Measurements from ENCODE around the gene KRCC1. TPM values are rescaled to one million over a fixed set of nuclear protein-coding genes. Genes with fewer than 3 reads are reported as not detected.

KRCC1 gene
- total and polyA plus RNA-seq, 9 of the 15 experiments (the other 6 are each of a cell fraction or from before 2014, with no cell fraction given) = 1.9 to 6.0 (median 2.2) TPM

DNA sequence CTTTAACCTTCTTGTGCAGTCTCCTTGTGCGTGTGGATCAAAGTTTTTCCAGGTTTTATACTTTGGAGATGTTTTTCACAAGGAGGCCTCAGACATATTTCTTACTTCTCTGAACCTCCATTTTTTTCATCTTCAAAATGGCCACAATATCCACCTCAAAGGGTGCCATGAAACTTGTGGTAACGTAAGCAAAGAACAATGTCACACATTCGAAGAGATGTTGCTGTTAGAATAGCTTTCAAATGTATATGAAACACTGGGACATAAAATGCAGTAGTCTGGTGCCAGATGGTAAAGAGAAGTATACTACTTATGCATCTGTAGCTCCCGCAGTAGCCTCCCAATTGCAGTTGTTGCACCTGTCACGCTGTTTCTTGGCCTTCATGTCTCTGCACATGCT is 2.6 kb upstream of the KRCC1 start:
- H3K4me3 ChIP-seq = no peak overlapping the region
- DNase-seq (ENCODE audit: extremely low read depth in 1 of 4, low spot score in 3 of 4) (no peak), ATAC-seq (no peak), FAIRE-seq (no peak)
- peaks cover 37 to 60% of the 10 kb centered on the region in 2 experiments for H3K4me1 ChIP-seq (replicated peaks in 1 of 2; ENCODE audit: control insufficient read depth in 2 of 2, insufficient read depth in 2 of 2, low read length in 2 of 2)
- peak overlapping the region; percentile 95 for H3K27ac ChIP-seq (ENCODE audit: extremely low read depth, low read depth, low read length)
- H3K79me2 ChIP-seq (ENCODE audit: control insufficient read depth, insufficient read depth, low read length) = peaks cover 30% of the 10 kb centered on the region
- intact Hi-C loops (cut with micrococcal nuclease) (no loop called here), in situ Hi-C loops (cut with MboI) (loop anchor here (5.0 kb wide), 1 partner anchor 99 kb away; no protein-coding TSS in a partner anchor)
- no peaks in the 10 kb centered on the region for H3K36me3 ChIP-seq (ENCODE audit: control insufficient read depth, insufficient read depth, low read length)
- H3K9me1 ChIP-seq (ENCODE audit: control insufficient read depth, insufficient read depth, low read length) = no peaks in the 10 kb centered on the region
- no TSS peak for BruUV-seq (replicated peaks)
- CTCF ChIA-PET (ENCODE audit: low intra/inter-chr PET ratio) = no interaction called here
- no peaks in the 10 kb centered on the region for H3K9me3 ChIP-seq (replicated peaks; ENCODE audit: control insufficient read depth, insufficient read depth, low read depth, low read length)
- H3K9ac ChIP-seq (ENCODE audit: insufficient read depth in 1 of 2, low read depth in 2 of 2, low read length in 2 of 2) = no peak overlapping the region; a peak in 1 of 4 replicates
- TF ChIP-seq, protein P1, sequence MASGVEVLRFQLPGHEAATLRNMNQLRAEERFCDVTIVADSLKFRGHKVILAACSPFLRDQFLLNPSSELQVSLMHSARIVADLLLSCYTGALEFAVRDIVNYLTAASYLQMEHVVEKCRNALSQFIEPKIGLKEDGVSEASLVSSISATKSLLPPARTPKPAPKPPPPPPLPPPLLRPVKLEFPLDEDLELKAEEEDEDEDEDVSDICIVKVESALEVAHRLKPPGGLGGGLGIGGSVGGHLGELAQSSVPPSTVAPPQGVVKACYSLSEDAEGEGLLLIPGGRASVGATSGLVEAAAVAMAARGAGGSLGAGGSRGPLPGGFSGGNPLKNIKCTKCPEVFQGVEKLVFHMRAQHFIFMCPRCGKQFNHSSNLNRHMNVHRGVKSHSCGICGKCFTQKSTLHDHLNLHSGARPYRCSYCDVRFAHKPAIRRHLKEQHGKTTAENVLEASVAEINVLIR (CRISPR knock-in tag; IDR thresholded peaks at IDR 0.05) = no peak
- TF ChIP-seq KDM4B (IDR thresholded peaks at IDR 0.05; ENCODE audit: borderline replicate concordance in 2 of 2, low read depth in 1 of 2) (no peak), RB1 (IDR thresholded peaks at IDR 0.05; ENCODE audit: low read depth) (no peak), ZNF586 (CRISPR knock-in tag; conservative IDR thresholded peaks at IDR 0.05) (no peak)
- no peaks in the 10 kb centered on the region for H3K27me3 ChIP-seq (ENCODE audit: control insufficient read depth in 2 of 2, insufficient read depth in 2 of 2, low read length in 2 of 2)
- no peak overlapping the region; the same call in 1 of the 2 replicates for H3K4me2 ChIP-seq (ENCODE audit: insufficient read depth, low read length)
- H2AFZ ChIP-seq (ENCODE audit: low read depth, low read length) = peak overlapping the region; percentile 74
- POLR2A ChIA-PET = no interaction called here
- WGBS (ENCODE audit: insufficient coverage, low coverage, missing lambda C conversion rate) = 62% methylated on average over 5 of the region's 5 CpGs
- 0 out of 2 replicates have a peak, but pooled peaks cover 7% of the 10 kb centered on the region for H4K20me1 ChIP-seq (replicated peaks; ENCODE audit: control insufficient read depth, insufficient read depth, low read length)
